Left forelimb (tissue), 1 donor: ENCODE data around the gene RESP18.

ENCODE experiments used
- DNase-seq: peaks from one replicate; pipeline ENCODE4 v3.0.0-alpha.2; 2018; ENCODE audit warnings: low spot score

The RESP18 gene

DNA sequence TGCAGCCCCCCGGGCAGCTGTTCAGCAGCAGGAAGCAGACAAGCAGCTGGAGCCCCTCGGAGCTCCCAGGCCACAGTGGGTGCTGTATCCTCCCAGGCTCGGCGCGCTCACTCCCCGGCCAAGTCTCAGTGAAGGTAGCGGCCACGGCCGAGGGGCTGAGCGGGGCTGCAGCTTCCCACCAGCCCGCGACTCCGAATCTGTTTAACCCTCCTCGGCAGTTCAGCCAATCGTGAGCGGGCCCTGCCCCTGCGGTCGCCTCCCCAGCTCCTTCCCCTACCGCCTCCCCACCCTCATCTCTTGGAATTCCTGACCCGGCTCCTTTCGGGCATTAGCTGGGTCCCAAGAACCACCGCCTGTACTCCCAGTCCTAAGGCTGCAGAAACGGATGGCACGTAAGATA, at the start of gene RESP18:
Gene RESP18 (minus strand): TSS at position 203 of the 400 bp plus-strand sequence.
- DNase-seq: no peak

DNA sequence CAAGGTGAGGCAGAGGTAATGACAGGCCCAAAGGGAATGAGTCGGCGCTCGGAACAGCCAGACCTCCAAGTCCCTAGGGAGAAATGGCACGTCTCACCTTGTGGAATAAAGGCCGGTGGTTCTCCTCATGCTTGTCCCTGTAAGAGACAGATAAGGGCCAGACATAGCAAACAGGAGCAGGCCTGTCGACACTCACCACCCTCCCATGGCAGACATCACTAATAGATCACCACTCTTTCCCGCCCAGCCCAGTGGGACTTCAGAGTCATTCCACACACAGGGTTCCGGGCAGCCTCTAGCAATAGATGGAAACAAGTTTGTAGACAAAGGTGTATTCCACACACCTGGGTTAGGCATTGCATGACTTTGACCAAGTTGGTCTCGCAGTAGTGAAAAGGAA, 48.9 kb upstream of the RESP18 start:
- no peak for DNase-seq

DNA sequence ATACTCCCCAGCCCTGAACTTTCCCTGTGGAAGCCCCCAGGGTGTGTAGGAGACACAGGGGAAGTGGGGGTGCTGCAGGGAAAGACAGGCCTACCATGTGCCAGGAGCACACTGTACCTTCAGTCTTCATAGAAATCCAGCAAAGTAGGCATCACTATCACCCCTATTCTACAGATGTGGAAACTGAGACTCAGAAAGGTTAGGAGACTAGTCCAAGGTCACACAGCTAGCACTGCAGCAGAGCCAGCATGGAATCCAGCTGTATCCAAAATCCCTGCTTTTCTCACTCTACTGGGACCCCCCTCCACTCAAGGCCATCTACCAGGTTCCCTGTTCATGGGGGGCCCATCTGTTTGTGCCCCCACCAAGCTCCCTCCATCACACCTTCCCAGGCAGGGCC, 48.4 kb upstream of the RESP18 start:
- DNase-seq: no peak

DNA sequence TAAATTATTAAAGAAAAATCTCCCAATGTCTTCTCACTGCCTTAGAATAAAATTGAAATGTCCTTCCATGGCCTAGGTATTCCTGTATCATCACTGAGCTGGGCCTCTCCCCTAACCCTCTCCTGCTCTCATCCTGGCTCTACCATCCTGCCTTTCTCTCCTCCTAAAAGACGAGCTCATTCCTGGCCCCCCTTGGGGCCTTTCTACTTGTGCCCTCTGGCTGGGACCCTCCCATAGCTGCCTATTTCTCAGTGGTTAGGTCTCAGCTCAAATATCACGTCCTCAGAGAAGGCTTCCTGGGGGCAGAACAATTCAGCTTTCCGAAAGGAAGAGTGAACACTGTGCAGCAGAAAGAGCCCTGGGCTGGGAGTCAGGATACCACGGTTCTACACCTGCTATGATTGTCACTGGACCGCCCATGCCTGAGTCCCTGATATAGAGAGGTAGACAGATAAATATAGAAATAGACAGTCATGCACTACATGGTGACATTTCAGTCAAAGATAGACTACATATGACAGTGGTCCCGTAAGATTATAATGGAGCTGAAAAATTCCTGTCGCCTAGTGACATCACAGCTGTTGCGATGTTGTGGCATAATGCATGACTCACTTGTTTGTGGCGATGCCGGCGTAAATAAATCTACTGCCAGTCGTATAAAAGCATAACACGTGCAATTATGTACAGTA, 45.8 kb upstream of the RESP18 start:
- no peak for DNase-seq

DNA sequence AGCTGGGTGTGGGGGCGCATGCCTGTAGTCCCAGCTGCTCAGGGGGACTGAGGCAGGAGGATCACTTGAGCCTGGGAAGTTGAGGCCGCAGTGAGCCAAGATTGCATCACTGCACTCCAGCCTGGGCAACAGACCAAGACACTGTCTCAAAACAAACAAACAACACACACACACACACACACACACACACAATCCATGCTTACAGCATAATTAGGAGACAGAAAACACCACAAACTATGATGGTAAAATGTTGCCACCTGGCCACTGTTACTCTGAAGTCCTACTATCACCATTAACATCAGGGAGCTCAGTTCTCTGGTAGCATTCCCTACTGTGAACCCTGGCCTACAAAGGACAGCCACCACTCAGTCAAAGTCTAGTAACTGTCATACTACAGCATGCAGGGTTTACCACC, 36.9 kb upstream of the RESP18 start:
- no peak for DNase-seq

DNA sequence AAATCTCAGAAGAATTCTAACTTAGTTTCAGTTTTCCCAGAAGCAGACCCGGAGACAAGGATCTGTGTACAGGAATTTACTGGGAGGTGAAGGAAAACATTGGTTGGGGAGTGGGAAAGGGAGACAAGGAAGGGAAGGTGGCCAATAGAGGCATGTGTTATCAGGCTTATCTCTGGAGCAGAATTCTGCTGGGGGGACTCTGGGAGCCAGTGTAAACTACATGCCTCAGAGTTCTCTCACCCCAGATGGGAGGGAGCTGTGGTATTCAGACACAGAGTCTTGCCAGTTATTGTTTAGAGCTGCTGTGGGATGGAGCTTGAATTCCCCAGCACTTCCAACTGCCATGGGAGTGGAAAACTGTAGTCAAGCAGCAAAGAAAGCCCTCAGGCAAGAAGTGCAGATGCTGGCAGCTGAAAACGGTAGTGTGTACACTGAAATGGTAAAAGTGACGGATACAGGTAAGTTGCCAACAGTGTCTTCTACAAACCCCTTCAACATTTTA, 36.2 kb upstream of the RESP18 start:
- DNase-seq: no peak

DNA sequence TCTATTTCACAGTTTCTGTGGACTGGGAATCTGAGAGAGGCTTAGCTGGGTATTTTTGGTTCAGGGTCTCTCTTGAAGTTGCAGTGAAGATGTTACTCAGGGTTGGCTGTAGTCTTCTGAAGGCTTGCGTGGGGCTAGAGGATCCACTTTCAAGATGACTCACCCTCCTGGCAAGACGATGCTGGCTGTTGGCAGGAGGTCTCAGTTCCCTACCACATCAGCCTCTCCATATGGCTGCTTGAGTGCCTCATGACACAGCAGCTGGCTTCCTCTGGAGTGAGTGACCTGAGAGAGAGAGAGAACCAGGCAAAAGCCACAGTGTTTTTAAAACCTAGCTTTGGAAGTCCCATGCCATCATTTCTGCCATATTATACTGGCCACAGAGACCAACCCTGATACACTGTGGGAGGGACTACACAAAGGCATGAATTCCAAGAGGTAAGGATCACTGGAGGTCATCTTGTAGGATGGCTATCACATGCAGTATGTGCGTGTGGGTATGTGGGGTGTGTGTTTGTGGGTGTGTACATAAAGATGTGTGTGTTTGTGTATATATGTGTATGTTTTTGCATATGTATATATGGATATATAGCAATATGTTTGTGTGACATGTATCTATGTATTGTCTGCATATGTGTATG, 30.1 kb upstream of the RESP18 start:
- DNase-seq: no peak

DNA sequence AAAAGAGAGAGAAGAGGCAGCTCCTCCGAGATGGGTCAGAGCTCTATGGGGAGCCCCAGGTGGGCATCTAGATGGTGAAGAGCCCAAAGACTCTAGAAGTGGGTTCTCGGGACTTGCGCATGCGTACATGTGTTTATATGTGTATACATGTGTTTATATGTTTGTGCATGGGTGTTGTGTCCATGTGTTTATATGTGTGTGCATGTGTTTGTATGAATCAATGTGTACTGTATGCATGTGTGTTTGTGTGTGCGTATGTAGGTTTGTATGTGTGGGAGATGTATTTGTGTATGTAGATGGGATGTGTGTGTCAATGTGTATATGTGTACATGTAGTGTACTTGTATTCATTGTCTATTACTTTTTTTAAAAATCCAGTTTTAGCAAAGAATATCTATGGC, 29.5 kb upstream of the RESP18 start:
- no peak for DNase-seq

DNA sequence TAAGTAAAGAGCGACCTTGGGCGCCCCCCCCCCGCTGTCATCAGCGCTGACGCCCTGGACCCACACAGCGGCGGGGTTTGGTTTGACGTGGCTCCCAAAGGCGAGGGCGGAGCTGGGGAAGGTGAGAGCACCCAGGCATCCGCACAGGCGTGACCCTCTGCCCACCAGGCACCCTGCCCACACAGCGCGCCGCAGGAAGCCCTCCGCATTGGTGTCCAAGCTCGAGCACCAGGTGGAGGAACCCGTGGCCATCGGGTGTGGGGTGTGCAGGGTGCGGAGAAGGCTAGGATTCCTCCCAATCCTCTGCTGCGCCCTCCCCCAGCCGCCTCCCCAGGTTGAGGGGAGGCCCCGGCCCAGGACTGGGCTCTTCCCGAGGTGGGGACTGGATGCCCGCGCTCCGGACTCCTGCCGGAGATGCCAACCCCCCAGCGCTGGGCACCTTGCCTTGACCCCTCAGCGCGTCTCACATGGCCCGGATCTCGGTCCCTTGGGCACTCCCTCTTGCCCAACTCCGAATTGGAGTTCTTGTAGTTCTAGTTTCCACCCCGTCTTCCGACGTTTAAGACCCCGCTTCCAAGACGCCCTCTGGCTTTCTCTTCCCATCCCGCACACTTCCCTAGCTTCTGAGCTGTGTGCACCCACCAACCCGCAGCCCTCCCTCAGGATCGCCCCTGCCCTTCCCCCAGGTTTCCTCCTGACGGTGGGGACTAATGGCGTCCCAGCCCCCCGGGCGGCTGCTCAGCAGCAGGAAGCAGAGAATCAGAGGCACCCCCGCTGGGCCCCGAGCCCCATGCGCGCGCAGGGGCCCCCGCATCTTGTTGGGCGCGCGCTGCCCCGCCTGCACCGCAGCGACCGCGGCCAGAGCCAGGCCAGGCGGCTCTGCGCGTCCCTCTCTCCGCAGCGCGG, 25.9 kb upstream of the RESP18 start:
- DNase-seq: no peak

DNA sequence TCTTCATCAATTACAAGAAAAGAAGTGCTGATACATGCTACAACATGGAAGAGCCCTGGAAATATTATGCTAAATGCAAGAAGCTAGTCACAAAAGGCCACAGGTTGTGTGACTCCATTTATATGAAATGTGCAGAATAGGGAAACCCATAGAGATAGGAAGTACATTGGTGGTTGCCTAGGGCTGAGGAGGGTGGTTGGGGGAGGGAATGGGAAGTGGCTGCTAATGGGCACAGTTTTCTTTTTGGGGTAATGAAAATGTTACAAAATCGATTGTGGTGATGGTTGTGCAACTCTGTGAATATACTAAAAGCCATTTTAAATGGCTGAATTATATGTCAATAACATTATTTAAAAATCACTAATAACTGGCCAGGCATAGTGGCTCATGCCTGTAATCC, 24.3 kb upstream of the RESP18 start:
- DNase-seq: no peak

DNA sequence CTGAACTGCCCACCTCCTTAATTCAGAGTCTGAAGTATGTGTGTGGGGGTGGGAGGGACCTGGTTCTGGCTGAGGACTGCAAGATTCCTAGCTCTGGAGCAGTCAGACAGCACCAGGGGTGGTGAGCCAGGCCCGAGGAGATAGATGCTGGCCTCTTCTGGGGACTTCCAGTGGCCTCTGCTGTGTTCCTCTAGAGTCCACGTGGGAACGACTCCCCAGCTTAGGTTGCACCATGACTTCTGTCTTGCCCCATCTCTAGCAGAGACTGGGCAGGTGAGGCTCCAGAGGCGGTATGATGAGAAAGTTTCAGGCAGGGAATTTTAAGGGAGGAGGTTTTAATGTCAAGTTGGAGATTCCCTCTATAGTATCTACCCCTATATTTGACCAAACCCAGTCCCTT, 22.0 kb upstream of the RESP18 start:
- no peak for DNase-seq

DNA sequence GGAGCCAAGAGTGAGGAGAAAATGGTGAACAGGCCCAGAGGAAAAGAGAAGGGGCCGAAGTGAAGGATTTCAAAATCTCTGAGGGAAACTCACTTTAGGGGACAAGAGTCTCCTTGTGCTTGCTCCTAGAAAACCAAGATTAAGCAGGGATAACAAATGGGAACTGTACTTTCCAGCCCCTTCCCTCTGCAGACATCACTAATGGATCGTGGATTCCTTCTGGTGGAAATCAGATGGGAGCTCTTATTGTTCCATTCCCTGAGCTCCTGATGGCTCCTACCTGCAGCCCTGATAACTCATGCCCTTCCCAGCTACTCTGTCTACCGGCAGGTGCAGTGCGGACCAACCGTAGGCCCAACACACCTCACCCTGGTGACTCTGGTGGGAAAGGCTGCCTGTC, 20.6 kb upstream of the RESP18 start:
- no peak for DNase-seq

DNA sequence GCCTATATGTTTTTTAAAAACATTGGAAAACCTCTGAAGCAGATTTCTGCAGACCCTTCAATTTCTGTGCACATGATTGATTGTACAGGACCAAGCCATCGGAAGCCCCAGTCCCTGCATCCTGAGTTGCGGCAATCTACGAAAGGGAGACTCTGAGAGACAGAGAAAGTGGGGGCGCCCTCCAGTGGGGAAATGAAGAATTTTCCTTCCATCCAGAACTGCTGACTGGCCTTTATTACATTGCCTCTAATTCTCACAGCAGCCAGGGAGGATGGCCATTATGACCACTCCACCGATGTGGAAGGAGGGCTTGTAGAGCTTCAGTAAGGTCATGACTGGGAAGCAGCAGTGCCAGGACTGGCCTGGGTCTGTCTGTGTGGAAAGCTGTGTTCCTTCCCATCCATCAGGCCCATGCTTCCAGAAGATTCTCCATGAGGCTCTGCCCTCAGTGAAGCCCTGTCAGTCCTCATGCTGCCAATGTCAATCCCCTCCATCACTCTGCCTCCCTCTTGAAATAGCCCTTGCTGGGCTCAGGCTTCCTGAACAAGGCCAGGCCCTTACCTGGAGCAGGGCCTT, 20.0 kb upstream of the RESP18 start:
- DNase-seq: no peak

DNA sequence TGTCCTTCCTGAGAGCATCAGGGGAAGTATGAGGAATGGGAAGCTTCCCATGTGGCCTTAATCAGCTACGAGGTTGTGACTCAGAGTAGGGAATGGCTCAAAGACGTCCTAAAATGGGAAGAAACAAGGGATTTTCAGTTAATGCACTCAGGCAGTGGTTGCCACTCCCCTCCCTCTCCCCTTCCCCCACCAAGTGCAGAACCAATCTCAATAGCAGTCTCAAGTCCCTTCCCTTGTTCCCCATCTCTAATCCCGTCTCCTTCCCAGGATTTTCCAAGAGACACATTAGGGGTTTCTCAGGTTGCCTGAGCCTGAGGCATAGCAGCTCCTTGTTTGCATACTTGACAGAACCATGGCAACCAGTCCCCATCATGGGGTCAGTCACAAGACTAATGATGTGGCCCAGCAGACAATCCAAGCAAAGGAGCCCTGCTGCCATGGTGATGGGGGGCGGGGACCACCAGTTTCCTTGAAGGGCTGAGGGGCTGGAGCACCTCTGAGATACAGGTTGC, 18.2 kb upstream of the RESP18 start:
- no peak for DNase-seq

DNA sequence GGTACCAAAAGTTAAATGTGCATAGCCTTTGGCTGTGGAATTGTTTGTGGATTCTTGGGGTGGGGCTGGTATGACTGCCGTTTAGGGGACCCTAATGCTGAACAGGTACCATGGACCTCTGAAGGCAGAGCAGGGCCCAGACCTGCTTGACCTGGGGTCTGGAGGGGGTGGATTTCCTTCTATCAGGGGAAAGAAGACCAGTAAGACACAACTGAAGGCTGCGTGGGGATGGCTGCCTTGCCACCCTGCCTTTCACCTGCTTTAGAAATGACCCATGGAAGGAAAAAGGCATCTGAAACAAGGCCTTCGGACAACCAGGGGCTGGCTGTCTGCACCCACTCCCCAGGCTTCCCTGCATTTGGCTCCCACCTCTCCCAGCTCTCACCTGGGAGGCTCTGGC, 17.7 kb upstream of the RESP18 start:
- no peak for DNase-seq

DNA sequence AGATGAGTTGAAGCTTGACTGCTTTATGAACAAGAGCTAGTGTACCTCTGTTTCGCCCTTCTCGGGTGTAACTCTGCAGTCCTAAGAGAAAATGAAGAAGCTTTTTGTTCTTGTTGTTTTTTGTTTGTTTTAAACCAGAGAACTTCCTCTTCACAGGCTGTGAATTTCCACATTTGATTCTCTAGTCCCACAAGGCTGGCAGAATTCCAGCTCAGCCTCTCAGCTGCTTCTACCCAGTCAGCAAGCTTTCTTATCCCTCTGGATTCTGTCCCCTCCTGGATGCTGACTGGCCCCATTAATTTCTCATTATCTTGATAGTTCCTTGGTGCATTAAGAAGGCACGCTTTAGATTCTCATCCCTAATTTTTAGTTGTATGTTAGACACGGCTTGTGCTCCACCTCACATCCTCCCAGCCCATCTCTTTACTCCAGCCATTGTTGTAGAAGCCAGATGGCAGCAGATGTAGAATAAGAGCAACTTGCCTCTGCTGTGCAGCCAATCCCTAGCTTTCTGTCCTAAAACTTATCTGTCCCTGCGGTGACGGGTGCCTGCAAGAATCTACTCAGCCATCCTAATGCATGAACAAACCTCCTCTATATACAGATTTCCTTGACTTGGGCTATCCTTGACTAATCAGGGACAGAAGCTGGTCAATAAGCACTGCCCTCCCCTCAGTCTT, 12.3 kb upstream of the RESP18 start:
- DNase-seq: no peak

DNA sequence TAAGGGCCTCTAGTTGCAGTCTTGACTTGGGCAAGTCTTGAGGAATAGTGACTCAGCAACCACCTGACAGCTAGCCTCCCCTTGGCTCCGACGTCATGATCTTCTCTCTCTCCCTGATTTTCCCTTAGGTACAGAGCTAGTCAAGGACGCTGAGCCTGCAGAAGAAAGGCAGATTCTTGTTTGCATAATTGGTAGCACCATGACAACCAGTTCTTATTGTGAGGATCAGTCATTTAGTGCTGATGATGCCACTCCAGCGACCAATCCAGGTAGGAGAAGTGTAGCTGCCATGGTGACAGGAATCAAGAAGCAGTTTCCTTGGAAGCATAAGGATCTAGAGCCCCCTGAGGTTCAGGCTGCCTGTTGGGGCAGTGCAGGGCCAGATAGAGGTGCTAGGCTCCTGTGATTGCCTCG, 2.8 kb upstream of the RESP18 start:
- DNase-seq: no peak

DNA sequence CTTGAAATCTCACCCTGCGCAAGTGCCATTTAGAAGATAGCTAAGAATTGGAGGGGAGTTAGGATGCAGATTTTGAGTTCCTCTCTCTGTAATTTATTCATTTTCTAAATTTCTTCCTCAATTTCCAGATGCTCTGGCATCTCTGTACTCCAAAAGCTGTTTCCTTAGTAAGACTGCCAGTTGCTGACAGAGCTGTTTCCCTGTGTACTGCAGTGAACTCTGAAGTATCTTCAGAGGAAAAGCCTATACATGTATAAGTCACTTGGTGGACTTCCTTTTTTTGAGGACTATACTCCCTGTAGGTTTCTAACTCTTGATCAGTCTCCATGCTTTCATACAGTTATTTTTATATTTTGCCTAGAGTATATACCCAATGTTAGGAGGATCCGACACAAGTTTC, 1.5 kb upstream of the RESP18 start:
- no peak for DNase-seq

DNA sequence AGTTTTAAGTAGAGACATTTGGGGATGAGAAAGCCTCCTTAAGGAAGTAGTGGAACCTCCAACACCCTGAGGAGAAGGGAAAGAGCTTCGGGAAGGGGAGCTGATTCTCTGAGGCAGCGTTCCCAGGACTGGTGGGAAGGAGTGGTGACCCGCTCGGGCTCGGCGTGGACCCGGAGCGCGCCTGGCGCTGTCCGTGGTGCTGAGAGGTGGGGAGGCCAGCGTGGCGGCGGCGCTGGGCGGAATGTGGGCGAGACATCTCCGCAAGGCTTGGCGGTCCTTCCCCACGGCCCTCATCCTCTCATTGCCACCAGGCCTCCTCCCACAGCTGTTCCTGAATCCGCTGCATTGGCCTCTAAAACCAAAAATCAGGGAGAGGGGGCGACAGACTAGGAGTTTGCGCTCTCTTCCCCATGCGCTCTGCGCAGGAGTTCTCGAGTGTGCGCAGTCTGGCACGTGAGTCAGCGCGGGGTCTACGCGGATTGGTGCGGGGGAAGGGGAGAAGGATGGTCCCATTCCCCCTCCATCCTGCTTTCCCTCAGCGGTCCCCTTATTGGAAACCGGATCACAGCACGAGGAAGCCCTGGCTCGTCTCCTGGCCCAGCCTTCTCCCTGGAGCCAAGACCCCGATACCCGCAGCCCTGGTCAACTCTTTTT, 857 bp downstream of the RESP18 start:
- peak; percentile 77 for DNase-seq

DNA sequence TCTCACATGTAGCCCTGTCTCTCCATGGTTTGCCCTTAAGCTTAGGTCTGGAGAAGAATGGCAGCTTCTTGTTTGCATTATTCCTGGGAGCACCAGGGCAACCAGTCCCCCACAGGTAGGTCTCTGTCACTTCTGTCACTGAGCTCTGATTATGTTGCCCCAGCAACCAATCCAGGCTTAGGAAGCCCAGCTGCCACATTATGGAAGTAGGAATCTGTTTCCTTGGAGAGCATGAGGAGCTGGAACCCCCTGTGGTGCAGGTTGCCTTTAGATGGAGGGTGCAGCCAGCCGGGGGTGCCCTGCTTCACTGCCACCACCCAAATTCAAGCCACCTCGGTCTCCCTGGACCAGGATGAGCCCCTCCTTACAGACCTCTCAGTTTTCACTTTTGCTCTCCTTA, 4.8 kb downstream of the RESP18 start:
- DNase-seq: no peak

DNA sequence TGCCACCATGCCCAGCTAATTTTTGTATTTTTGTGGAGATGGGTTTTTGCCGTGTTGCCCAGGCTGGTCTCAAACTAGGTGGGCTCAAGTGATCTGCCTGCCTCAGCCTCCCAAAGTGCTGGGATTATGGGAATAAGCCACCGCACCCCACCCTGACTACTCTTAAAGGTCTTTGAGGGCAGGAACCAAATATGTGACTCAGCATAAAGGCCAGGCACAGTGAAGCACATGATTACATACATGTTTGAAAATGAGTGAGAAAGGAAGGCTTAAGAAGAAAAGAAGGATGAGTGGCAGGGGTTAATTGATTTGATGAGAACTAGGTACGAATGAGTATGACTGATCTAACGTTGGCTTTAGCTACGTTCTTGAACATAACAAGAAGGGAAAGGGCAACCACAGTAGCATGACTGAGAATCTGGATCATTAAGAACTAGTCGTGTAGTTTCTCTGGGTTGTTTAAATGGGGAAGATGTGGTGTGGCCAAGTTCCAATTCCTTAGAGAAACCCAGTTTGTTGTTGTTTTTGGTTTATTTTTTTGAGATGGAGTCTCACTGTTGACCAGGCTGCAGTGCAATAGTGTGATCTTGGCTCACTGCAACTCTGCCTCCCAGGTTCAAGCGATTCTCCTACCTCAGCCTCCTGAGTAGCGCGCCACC, 6.8 kb downstream of the RESP18 start:
- no peak for DNase-seq
